GM12891 (cell line): ENCODE measurements around the gene VSX2.

Experiments
- POLR2A ChIP-seq: IDR thresholded peaks from 2 replicates; pipeline ENCODE4 v1.6.1; 2011; ENCODE audit warnings: low read depth, low read length, control low read depth
- POLR2AphosphoS5 ChIP-seq: IDR thresholded peaks from 2 replicates; pipeline ENCODE4 v1.6.1; 2011; ENCODE audit warnings: low read depth, low read length, control low read depth

DNA sequence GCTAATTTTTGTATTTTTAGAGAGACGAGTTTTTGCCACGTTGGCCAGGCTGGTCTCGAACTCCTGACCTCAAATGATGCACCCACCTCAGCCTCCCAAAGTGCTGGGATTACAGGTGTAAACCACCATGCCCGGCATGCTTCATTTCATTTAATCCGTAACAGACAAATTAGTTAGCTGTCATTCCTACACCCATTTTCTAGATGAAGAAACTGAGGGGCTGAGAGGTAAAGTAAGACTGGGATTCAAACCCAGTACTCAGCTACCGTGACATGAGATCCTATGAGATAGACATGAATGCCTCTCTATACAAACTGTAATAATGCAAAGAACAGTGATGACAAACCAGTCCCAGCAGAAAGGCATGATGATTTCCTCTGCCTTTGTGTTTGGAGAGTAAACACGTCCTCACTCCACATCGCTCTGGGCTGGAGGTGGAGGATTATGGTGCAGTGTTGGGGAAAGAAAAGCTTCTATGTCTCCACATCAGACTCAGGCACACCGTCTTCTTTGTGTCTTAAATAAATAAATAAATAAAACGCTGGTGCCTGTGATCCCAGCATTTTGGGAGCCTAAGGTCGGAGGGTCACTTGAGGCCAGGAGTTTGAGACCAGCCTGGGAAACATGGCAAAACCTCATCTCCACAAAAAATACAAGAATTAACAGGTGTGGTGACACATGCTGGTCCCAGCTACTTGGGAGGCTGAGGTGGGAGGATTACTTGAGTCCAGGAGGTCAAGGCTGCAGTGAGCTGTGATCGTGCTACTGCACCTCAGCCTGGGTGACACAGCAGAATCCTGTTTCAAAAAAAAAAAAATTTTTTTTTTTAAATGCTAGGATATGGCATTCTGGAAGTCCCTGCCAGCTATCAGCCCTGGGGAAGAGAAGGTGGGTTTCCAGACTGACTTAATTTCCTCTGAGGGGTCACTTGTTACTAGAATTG, 10.5 kb downstream of the VSX2 start:
- no peak for TF ChIP-seq POLR2A
- no peak for TF ChIP-seq POLR2AphosphoS5
